Measurements from ENCODE around the gene ZNF419. TPM values are rescaled to one million over a fixed set of nuclear protein-coding genes. Genes with fewer than 3 reads are reported as not detected.
A peak's percentile ranks its signal among the peaks of the same experiment; 100 is the strongest.

The ZNF419 gene
- total and polyA plus RNA-seq, 2 donors (not counting 1 experiment from before 2014, with no cell fraction given) = 8.9 to 20.3 TPM

GRCh38 chr19:57506163-57506562 is 18.6 kb downstream of the ZNF419 start:
- no peaks in the 10 kb centered on the region for H3K9me3 ChIP-seq (ENCODE audit: control insufficient read depth, insufficient read depth, low read depth, low read length)
- H3K4me1 ChIP-seq (ENCODE audit: control insufficient read depth, extremely low read depth, insufficient read depth, low read length) = no peaks in the 10 kb centered on the region
- H4K20me1 ChIP-seq (ENCODE audit: control insufficient read depth, extremely low read depth, insufficient read depth, low read length) = no peaks in the 10 kb centered on the region
- TF ChIP-seq CTCF (conservative IDR thresholded peaks at IDR 0.05 in 1 of 2, IDR thresholded peaks at IDR 0.05 in 1 of 2; ENCODE audit: low read depth in 1 of 2, low read length in 2 of 2) (no peak), EZH2 (IDR thresholded peaks at IDR 0.05; ENCODE audit: low read length, missing control alignments) (no peak)
- no peaks in the 10 kb centered on the region for H3K27me3 ChIP-seq (ENCODE audit: control insufficient read depth, insufficient read depth, low read length)
- peaks cover 16% of the 10 kb centered on the region for H3K79me2 ChIP-seq (ENCODE audit: control insufficient read depth, insufficient read depth, low read length)
- no peak for DNase-seq (ENCODE audit: low read depth in 2 of 2)
- no peak overlapping the region for H3K4me2 ChIP-seq (ENCODE audit: extremely low read depth, insufficient read depth, low read length)
- H3K36me3 ChIP-seq (ENCODE audit: control insufficient read depth, insufficient read depth, low read length) = peaks cover 8% of the 10 kb centered on the region
- H2AFZ ChIP-seq (ENCODE audit: low read length) = no peak overlapping the region
- H3K27ac ChIP-seq (ENCODE audit: insufficient read depth, low read length) = no peak overlapping the region
- H3K9ac ChIP-seq (ENCODE audit: insufficient read depth, low read length) = no peak overlapping the region
- H3K4me3 ChIP-seq (replicated peaks in 1 of 4; ENCODE audit: control extremely low read depth in 1 of 4, insufficient read depth in 1 of 4, low read depth in 3 of 4, low read length in 4 of 4) = no peak overlapping the region

- Histone ChIP-seq H2AFZ (ENCODE audit: low read length) (no peak overlapping the region), H3K79me2 (ENCODE audit: control insufficient read depth, insufficient read depth, low read length) (no peaks in the 10 kb centered on the region), H4K20me1 (ENCODE audit: control insufficient read depth, extremely low read depth, insufficient read depth, low read length) (no peaks in the 10 kb centered on the region), H3K27me3 (ENCODE audit: control insufficient read depth, insufficient read depth, low read length) (no peaks in the 10 kb centered on the region), H3K4me3 (replicated peaks in 1 of 4; ENCODE audit: control extremely low read depth in 1 of 4, insufficient read depth in 1 of 4, low read depth in 3 of 4, low read length in 4 of 4) (no peak overlapping the region), H3K4me1 (ENCODE audit: control insufficient read depth, extremely low read depth, insufficient read depth, low read length) (no peaks in the 10 kb centered on the region), H3K36me3 (ENCODE audit: control insufficient read depth, insufficient read depth, low read length) (peaks cover 3% of the 10 kb centered on the region), H3K27ac (ENCODE audit: insufficient read depth, low read length) (no peak overlapping the region), H3K9ac (ENCODE audit: insufficient read depth, low read length) (no peak overlapping the region), H3K4me2 (ENCODE audit: extremely low read depth, insufficient read depth, low read length) (no peak overlapping the region), H3K9me3 (ENCODE audit: control insufficient read depth, insufficient read depth, low read depth, low read length) (peaks cover 1% of the 10 kb centered on the region)
- no peak for TF ChIP-seq CTCF (conservative IDR thresholded peaks at IDR 0.05 in 1 of 2, IDR thresholded peaks at IDR 0.05 in 1 of 2; ENCODE audit: low read depth in 1 of 2, low read length in 2 of 2)
- TF ChIP-seq EZH2 (IDR thresholded peaks at IDR 0.05; ENCODE audit: low read length, missing control alignments) = no peak
- DNase-seq (ENCODE audit: low read depth in 2 of 2) = no peak
Measured at GRCh38 chr19:57511484-57511883, 23.9 kb downstream of the ZNF419 start.

GRCh38 chr19:57512845-57513244 is 25.3 kb downstream of the ZNF419 start:
- no peak for TF ChIP-seq CTCF (conservative IDR thresholded peaks at IDR 0.05 in 1 of 2, IDR thresholded peaks at IDR 0.05 in 1 of 2; ENCODE audit: low read depth in 1 of 2, low read length in 2 of 2)
- H4K20me1 ChIP-seq (ENCODE audit: control insufficient read depth, extremely low read depth, insufficient read depth, low read length) = no peaks in the 10 kb centered on the region
- no peaks in the 10 kb centered on the region for H3K79me2 ChIP-seq (ENCODE audit: control insufficient read depth, insufficient read depth, low read length)
- H3K27ac ChIP-seq (ENCODE audit: insufficient read depth, low read length) = no peak overlapping the region
- no peak overlapping the region for H3K4me3 ChIP-seq (replicated peaks in 1 of 4; ENCODE audit: control extremely low read depth in 1 of 4, insufficient read depth in 1 of 4, low read depth in 3 of 4, low read length in 4 of 4)
- no peaks in the 10 kb centered on the region for H3K36me3 ChIP-seq (ENCODE audit: control insufficient read depth, insufficient read depth, low read length)
- no peaks in the 10 kb centered on the region for H3K4me1 ChIP-seq (ENCODE audit: control insufficient read depth, extremely low read depth, insufficient read depth, low read length)
- peak; percentile 29 to 49 for DNase-seq (ENCODE audit: low read depth in 2 of 2)
- H3K9ac ChIP-seq (ENCODE audit: insufficient read depth, low read length) = no peak overlapping the region
- no peak overlapping the region for H3K4me2 ChIP-seq (ENCODE audit: extremely low read depth, insufficient read depth, low read length)
- H3K9me3 ChIP-seq (ENCODE audit: control insufficient read depth, insufficient read depth, low read depth, low read length) = peaks cover 1% of the 10 kb centered on the region
- no peaks in the 10 kb centered on the region for H3K27me3 ChIP-seq (ENCODE audit: control insufficient read depth, insufficient read depth, low read length)
- H2AFZ ChIP-seq (ENCODE audit: low read length) = no peak overlapping the region

Measured in fibroblast of lung (primary cell).